A549 (cell line): ENCODE data around the gene KAT2B. TPM values are rescaled to one million over a fixed set of nuclear protein-coding genes. Genes with fewer than 3 reads are reported as not detected.

Experiments
- ATAC-seq, 2 experiments: fragments of 200-7000 bp in 1 of 2; fragments of >200 bp in 1 of 2; cut with Nextera tagmentation in 1 of 2; cut with Tn5 transposase in 1 of 2; 3 replicates each; pipeline versions ENCODE4 v1.8.0 to v1.9.1; 2018 to 2020; ENCODE audit warnings: mild to moderate bottlenecking in 1 of 2, moderate library complexity in 1 of 2
- CTCF ChIA-PET: fragments of 300-600 bp; sonication (Branson Sonifier 250); formaldehyde crosslinking; extraction: SDS; loops from one replicate; lab custom pipeline; 2021; ENCODE audit warnings: antibody characterized with exemption, inconsistent platforms; lab: Yijun Ruan, JAX
- POLR2A ChIA-PET: fragments of 350-600 bp; formaldehyde crosslinking; extraction: SDS; loops from one replicate; lab custom pipeline; 2021; ENCODE audit warnings: antibody characterized with exemption, inconsistent platforms; lab: Yijun Ruan, JAX
- DNase-seq, 2 experiments: peaks; one replicate each; pipeline versions ENCODE4 v3.0.0 to v3.0.0-alpha.2; 2011 to 2016; ENCODE audit warnings: low read depth in 1 of 2, low spot score in 1 of 2
- FAIRE-seq: peaks from 2 replicates; lab custom pipeline; 2011; peaks lifted over from hg19 to GRCh38; lab: Jason Lieb, UNC
- H3K27ac ChIP-seq, 2 experiments: fragments of >200 bp; sonication (Bioruptor Twin); formaldehyde crosslinking; 3 replicates each; pipeline ENCODE4 v1.5.1; 2016 to 2017
- H3K4me1 ChIP-seq: fragments of >200 bp; sonication (Bioruptor Twin); formaldehyde crosslinking; 3 replicates; pipeline ENCODE4 v1.6.1; 2016
- H3K4me2 ChIP-seq: fragments of >200 bp; sonication (Bioruptor Twin); formaldehyde crosslinking; 3 replicates; pipeline ENCODE4 v1.6.1; 2016
- H3K4me3 ChIP-seq: fragments of >200 bp; sonication (Bioruptor Twin); formaldehyde crosslinking; 3 replicates; pipeline ENCODE4 v1.5.1; 2016
- H3K9me3 ChIP-seq: fragments of >200 bp; sonication (Bioruptor Twin); formaldehyde crosslinking; 3 replicates; pipeline ENCODE4 v1.6.1; 2016
- CHD2 ChIP-seq: fragments of 150-350 bp; IDR thresholded peaks from 2 replicates; pipeline ENCODE4 v1.6.1; 2014; ENCODE audit warnings: low read length; ENCODE audit not compliant: partially characterized antibody
- EHMT2 ChIP-seq: fragments of 200-600 bp; sonication (generic); IDR thresholded peaks from 2 replicates; pipeline ENCODE4 v1.6.1; 2016; ENCODE audit warnings: antibody characterized with exemption, low read depth, mild to moderate bottlenecking, moderate library complexity
- EP300 ChIP-seq, 2 experiments: fragments of >200 bp; sonication (Bioruptor Twin); formaldehyde crosslinking; IDR thresholded peaks; 2 replicates in 1 of 2; 3 replicates in 1 of 2; pipeline ENCODE4 v1.6.1; 2016 to 2017
- FOXS1 ChIP-seq: fragments of 250-450 bp; sonication (Bioruptor Pico); IDR thresholded peaks from 2 replicates; pipeline ENCODE4 v1.5.0; 2020; ENCODE audit warnings: mild to moderate bottlenecking, moderate library complexity
- HDAC2 ChIP-seq: fragments of 200-600 bp; sonication (generic); IDR thresholded peaks from 2 replicates; pipeline ENCODE4 v1.6.1; 2016
- KDM1A ChIP-seq: fragments of 200-600 bp; sonication (generic); IDR thresholded peaks from 2 replicates; pipeline ENCODE4 v1.6.1; 2016; ENCODE audit warnings: low read depth, mild to moderate bottlenecking
- KDM5A ChIP-seq: fragments of 200-600 bp; sonication (generic); IDR thresholded peaks from 2 replicates; pipeline ENCODE4 v1.6.1; 2016; ENCODE audit warnings: antibody characterized with exemption, mild to moderate bottlenecking
- NFE2L2 ChIP-seq: fragments of 150-350 bp; conservative IDR thresholded peaks from 2 replicates; pipeline ENCODE4 v1.6.1; 2014; ENCODE audit warnings: low read length
- RCOR1 ChIP-seq: fragments of 150-350 bp; IDR thresholded peaks from 2 replicates; pipeline ENCODE4 v1.6.1; 2014; ENCODE audit warnings: antibody characterized with exemption, low read length, low read depth
- RNF2 ChIP-seq: fragments of 200-600 bp; sonication (generic); IDR thresholded peaks from 2 replicates; pipeline ENCODE4 v1.6.1; 2016; ENCODE audit warnings: low read depth, mild to moderate bottlenecking, antibody characterized with exemption, moderate library complexity, borderline replicate concordance
- TP53 ChIP-seq: fragments of 250-450 bp; sonication (Bioruptor Pico); IDR thresholded peaks from 2 replicates; pipeline ENCODE4 v1.5.0; 2021; ENCODE audit warnings: mild to moderate bottlenecking, moderate library complexity
- ZSCAN20 ChIP-seq: fragments of 250-450 bp; sonication (Bioruptor Pico); IDR thresholded peaks from 2 replicates; pipeline ENCODE4 v1.8.0; 2022; ENCODE audit warnings: mild to moderate bottlenecking, moderate library complexity
- WGBS: methylation state at CpG from one replicate; pipeline ENCODE4 v1.1.6; 2017; ENCODE audit errors: missing lambda C conversion rate; 5-methylcytosine and 5-hydroxymethylcytosine counted together
- polyA plus RNA-seq, 4 experiments: library from polyadenylated mRNA; depleted of rRNA in 3 of 4; stranded (reverse); fragments of >200 nt; fragmentation: RNase III in 1 of 4; extraction: RNeasy Plus Mini Kit Qiagen cat#74134 plus additional on column Dnase treatment in 1 of 4; gene quantifications; 2 replicates in 3 of 4; 3 replicates in 1 of 4; pipeline ENCODE4 v1.2.3, GENCODE V29; 2011 to 2017
- TF ChIP-seq, protein P1 (sequence below): IDR thresholded peaks from 2 replicates; pipeline ENCODE4 v1.6.1; 2012
- TF ChIP-seq, protein P2 (sequence below): fragments of 200-600 bp; sonication (generic); IDR thresholded peaks from 2 replicates; pipeline ENCODE4 v1.6.1; 2016; ENCODE audit warnings: antibody characterized with exemption, mild to moderate bottlenecking, moderate library complexity
- TF ChIP-seq, protein P3 (sequence below): fragments of >200 bp; sonication (Bioruptor Twin); formaldehyde crosslinking; IDR thresholded peaks from 2 replicates; pipeline ENCODE4 v1.6.1; 2016
- TF ChIP-seq, protein P4 (sequence below): fragments of >200 bp; sonication (Bioruptor Twin); formaldehyde crosslinking; IDR thresholded peaks from 3 replicates; pipeline ENCODE4 v1.5.1; 2016
- TF ChIP-seq, protein P5 (sequence below): fragments of 250-450 bp; sonication (Bioruptor Pico); IDR thresholded peaks from 2 replicates; pipeline ENCODE4 v1.5.0; 2020; ENCODE audit warnings: low read depth, mild to moderate bottlenecking, moderate library complexity
- TF ChIP-seq, protein P6 (sequence below): fragments of >200 bp; sonication (Bioruptor Twin); formaldehyde crosslinking; IDR thresholded peaks from 3 replicates; pipeline ENCODE4 v1.6.1; 2016
- TF ChIP-seq, protein P7 (sequence below): fragments of 250-450 bp; sonication (Bioruptor Pico); IDR thresholded peaks from 2 replicates; pipeline ENCODE4 v1.5.0; 2021; ENCODE audit warnings: mild to moderate bottlenecking, moderate library complexity, borderline replicate concordance

KAT2B gene
- polyA plus RNA-seq, 2 of the 4 experiments (the other 2 are of a cell fraction): 7.2 to 11.9 TPM

DNA sequence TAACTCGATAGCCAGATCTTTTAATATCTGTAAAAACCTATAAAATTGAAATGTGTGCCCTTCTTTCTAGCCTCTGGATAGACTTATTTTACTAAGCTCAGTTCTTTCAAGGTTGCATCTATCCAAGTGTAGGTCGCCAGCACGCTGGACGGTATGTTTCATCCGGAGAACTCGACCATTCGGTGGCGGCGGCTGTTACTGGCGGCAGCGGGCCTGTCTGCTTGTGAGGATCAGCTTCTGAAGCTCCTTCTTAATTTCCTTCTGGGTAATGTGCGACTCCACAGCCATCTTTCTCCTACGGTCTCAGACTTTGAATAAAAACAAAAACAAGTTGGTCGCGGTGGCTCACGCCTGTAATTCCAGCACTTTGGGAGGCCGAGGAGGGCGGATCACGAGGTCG, 32.3 kb upstream of the KAT2B start:
- no peaks in the 10 kb centered on the region for H3K4me1 ChIP-seq
- DNase-seq (no peak), FAIRE-seq (no peak), ATAC-seq (no peak)
- no peak for TF ChIP-seq HDAC2
- TF ChIP-seq, protein P1, sequence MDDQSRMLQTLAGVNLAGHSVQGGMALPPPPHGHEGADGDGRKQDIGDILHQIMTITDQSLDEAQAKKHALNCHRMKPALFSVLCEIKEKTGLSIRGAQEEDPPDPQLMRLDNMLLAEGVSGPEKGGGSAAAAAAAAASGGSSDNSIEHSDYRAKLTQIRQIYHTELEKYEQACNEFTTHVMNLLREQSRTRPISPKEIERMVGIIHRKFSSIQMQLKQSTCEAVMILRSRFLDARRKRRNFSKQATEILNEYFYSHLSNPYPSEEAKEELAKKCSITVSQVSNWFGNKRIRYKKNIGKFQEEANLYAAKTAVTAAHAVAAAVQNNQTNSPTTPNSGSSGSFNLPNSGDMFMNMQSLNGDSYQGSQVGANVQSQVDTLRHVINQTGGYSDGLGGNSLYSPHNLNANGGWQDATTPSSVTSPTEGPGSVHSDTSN: no peak
- no peak for TF ChIP-seq CHD2
- no peak for TF ChIP-seq KDM5A
- TF ChIP-seq, protein P2, sequence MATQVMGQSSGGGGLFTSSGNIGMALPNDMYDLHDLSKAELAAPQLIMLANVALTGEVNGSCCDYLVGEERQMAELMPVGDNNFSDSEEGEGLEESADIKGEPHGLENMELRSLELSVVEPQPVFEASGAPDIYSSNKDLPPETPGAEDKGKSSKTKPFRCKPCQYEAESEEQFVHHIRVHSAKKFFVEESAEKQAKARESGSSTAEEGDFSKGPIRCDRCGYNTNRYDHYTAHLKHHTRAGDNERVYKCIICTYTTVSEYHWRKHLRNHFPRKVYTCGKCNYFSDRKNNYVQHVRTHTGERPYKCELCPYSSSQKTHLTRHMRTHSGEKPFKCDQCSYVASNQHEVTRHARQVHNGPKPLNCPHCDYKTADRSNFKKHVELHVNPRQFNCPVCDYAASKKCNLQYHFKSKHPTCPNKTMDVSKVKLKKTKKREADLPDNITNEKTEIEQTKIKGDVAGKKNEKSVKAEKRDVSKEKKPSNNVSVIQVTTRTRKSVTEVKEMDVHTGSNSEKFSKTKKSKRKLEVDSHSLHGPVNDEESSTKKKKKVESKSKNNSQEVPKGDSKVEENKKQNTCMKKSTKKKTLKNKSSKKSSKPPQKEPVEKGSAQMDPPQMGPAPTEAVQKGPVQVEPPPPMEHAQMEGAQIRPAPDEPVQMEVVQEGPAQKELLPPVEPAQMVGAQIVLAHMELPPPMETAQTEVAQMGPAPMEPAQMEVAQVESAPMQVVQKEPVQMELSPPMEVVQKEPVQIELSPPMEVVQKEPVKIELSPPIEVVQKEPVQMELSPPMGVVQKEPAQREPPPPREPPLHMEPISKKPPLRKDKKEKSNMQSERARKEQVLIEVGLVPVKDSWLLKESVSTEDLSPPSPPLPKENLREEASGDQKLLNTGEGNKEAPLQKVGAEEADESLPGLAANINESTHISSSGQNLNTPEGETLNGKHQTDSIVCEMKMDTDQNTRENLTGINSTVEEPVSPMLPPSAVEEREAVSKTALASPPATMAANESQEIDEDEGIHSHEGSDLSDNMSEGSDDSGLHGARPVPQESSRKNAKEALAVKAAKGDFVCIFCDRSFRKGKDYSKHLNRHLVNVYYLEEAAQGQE: no peak
- no peak for TF ChIP-seq FOXS1
- TF ChIP-seq, protein P3, sequence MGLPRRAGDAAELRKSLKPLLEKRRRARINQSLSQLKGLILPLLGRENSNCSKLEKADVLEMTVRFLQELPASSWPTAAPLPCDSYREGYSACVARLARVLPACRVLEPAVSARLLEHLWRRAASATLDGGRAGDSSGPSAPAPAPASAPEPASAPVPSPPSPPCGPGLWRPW: no peak
- no peak for TF ChIP-seq KDM1A
- ChIA-PET CTCF (no interaction called here), POLR2A (no interaction called here)
- no peak overlapping the region for H3K27ac ChIP-seq
- 91% methylated on average over 20 of the region's 20 CpGs for WGBS
- H3K4me3 ChIP-seq: no peak overlapping the region
- H3K4me2 ChIP-seq: no peak overlapping the region
- H3K9me3 ChIP-seq: no peaks in the 10 kb centered on the region

DNA sequence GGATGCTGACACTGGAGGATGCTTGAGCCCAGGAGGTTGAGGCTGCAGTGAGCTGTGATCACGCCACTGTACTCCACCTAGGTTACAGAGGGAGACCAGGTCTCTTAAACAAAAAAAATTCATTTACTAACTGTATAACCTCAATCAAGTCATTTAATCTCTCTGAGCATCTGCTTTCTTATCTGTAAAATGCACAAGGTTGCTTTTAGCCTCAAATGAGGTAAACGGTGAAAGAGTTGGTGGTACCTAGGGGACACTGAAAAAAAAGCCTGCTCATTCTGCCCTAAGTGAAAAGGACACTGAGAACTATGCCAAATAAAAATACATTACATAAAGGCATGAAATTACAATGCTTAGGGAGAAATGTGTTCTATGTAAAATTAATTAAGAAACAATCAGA, 31.6 kb upstream of the KAT2B start:
- Histone ChIP-seq H3K4me1 (no peaks in the 10 kb centered on the region), H3K4me3 (no peak overlapping the region)
- no peak for ATAC-seq
- TF ChIP-seq ZSCAN20 (CRISPR knock-in tag) (no peak), KDM5A (no peak), EHMT2 (no peak), CHD2 (no peak), FOXS1 (no peak), EP300 (IDR thresholded peaks at IDR 0.05) (no peak), NFE2L2 (no peak), KDM1A (no peak), RCOR1 (no peak), RNF2 (no peak), TP53 (CRISPR knock-in tag) (no peak)
- TF ChIP-seq, protein P4, sequence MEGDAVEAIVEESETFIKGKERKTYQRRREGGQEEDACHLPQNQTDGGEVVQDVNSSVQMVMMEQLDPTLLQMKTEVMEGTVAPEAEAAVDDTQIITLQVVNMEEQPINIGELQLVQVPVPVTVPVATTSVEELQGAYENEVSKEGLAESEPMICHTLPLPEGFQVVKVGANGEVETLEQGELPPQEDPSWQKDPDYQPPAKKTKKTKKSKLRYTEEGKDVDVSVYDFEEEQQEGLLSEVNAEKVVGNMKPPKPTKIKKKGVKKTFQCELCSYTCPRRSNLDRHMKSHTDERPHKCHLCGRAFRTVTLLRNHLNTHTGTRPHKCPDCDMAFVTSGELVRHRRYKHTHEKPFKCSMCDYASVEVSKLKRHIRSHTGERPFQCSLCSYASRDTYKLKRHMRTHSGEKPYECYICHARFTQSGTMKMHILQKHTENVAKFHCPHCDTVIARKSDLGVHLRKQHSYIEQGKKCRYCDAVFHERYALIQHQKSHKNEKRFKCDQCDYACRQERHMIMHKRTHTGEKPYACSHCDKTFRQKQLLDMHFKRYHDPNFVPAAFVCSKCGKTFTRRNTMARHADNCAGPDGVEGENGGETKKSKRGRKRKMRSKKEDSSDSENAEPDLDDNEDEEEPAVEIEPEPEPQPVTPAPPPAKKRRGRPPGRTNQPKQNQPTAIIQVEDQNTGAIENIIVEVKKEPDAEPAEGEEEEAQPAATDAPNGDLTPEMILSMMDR: no peak
- TF ChIP-seq, protein P5, sequence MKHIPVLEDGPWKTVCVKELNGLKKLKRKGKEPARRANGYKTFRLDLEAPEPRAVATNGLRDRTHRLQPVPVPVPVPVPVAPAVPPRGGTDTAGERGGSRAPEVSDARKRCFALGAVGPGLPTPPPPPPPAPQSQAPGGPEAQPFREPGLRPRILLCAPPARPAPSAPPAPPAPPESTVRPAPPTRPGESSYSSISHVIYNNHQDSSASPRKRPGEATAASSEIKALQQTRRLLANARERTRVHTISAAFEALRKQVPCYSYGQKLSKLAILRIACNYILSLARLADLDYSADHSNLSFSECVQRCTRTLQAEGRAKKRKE (CRISPR knock-in tag): no peak
- TF ChIP-seq, protein P6, sequence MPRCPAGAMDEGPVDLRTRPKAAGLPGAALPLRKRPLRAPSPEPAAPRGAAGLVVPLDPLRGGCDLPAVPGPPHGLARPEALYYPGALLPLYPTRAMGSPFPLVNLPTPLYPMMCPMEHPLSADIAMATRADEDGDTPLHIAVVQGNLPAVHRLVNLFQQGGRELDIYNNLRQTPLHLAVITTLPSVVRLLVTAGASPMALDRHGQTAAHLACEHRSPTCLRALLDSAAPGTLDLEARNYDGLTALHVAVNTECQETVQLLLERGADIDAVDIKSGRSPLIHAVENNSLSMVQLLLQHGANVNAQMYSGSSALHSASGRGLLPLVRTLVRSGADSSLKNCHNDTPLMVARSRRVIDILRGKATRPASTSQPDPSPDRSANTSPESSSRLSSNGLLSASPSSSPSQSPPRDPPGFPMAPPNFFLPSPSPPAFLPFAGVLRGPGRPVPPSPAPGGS: no peak
- TF ChIP-seq, protein P7, sequence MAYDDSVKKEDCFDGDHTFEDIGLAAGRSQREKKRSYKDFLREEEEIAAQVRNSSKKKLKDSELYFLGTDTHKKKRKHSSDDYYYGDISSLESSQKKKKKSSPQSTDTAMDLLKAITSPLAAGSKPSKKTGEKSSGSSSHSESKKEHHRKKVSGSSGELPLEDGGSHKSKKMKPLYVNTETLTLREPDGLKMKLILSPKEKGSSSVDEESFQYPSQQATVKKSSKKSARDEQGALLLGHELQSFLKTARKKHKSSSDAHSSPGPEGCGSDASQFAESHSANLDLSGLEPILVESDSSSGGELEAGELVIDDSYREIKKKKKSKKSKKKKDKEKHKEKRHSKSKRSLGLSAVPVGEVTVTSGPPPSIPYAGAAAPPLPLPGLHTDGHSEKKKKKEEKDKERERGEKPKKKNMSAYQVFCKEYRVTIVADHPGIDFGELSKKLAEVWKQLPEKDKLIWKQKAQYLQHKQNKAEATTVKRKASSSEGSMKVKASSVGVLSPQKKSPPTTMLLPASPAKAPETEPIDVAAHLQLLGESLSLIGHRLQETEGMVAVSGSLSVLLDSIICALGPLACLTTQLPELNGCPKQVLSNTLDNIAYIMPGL (CRISPR knock-in tag): no peak
- TF ChIP-seq, protein P2: no peak
- TF ChIP-seq, all 56 proteins: peak for 0
- ChIA-PET CTCF (no interaction called here), POLR2A (no interaction called here)
- DNase-seq: no peak
- no peaks in the 10 kb centered on the region for H3K9me3 ChIP-seq
- H3K4me2 ChIP-seq: no peak overlapping the region
- WGBS: 85% methylated on average over 2 of the region's 2 CpGs
- H3K27ac ChIP-seq: no peak overlapping the region
- FAIRE-seq: no peak
